AG09319 (cell line): Measurements from ENCODE around the gene TAMM41.
"Not testable (repeated sequence)": the region's sequence is repeated elsewhere in the genome, so short reads cannot be mapped to it uniquely, and the experiment has no call there.

ENCODE experiments used
- DNase-seq: peaks from one replicate; pipeline ENCODE4 v3.0.0-alpha.2; 2010; ENCODE audit warnings: low read depth; ENCODE audit errors: extremely low read depth
- TF ChIP-seq, protein P1 (sequence below): IDR thresholded peaks from 2 replicates; pipeline ENCODE4 v1.5.1; 2011; ENCODE audit warnings: low read depth, mild to moderate bottlenecking, inconsistent platforms, low read length, moderate library complexity

Gene TAMM41, protein sequence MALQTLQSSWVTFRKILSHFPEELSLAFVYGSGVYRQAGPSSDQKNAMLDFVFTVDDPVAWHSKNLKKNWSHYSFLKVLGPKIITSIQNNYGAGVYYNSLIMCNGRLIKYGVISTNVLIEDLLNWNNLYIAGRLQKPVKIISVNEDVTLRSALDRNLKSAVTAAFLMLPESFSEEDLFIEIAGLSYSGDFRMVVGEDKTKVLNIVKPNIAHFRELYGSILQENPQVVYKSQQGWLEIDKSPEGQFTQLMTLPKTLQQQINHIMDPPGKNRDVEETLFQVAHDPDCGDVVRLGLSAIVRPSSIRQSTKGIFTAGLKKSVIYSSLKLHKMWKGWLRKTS

DNA sequence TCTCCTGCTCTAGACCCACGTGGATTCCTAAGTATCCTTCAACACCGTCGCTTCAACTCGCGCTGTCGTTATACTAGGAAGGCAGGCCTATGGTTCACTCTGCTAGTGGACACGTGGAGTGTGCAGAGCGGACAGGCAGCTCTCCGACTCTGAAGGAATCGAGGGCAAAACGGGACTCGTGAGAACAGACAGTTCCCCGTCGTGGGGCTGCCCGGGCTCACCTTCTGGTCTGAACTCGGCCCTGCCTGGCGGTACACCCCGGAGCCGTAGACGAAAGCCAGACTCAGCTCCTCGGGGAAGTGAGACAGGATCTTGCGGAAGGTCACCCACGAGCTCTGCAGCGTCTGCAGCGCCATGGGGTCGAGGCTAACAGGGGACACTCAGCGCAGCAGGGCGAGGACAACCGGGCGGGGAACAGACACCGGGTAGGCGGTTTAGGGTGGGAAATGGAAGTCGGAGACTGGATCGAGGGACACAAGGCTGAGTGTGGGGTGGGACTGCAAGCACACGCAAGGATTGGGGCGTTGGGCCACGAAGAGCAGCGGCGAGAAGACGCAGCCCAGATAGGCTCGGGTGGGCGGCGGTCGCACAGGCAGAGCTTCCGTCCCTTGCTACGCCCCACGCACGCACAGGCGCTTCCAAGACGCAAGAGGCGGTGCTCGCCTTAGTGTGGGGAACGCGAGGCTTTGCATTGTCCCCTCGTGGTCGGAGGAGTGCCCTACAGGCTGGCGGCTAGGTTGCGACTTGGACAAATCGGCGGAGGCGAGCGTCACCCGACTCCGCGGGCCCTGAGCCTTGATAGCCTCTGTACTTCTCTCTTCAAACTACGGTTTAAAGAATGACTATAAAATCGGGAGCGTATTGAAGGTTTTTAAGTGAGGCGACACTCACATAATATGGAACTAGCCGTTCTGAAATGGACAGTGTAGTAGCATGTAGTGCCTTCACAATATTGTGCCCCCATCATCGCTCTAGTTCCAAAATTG, at the start of gene TAMM41:
TAMM41 (minus strand) TSS at position 605 of the 986 bp plus-strand sequence; CDS start at position 356, 249 bp downstream.
- DNase-seq, result peak; percentile 63
- TF ChIP-seq, protein P1, sequence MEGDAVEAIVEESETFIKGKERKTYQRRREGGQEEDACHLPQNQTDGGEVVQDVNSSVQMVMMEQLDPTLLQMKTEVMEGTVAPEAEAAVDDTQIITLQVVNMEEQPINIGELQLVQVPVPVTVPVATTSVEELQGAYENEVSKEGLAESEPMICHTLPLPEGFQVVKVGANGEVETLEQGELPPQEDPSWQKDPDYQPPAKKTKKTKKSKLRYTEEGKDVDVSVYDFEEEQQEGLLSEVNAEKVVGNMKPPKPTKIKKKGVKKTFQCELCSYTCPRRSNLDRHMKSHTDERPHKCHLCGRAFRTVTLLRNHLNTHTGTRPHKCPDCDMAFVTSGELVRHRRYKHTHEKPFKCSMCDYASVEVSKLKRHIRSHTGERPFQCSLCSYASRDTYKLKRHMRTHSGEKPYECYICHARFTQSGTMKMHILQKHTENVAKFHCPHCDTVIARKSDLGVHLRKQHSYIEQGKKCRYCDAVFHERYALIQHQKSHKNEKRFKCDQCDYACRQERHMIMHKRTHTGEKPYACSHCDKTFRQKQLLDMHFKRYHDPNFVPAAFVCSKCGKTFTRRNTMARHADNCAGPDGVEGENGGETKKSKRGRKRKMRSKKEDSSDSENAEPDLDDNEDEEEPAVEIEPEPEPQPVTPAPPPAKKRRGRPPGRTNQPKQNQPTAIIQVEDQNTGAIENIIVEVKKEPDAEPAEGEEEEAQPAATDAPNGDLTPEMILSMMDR, result peak; percentile 82

DNA sequence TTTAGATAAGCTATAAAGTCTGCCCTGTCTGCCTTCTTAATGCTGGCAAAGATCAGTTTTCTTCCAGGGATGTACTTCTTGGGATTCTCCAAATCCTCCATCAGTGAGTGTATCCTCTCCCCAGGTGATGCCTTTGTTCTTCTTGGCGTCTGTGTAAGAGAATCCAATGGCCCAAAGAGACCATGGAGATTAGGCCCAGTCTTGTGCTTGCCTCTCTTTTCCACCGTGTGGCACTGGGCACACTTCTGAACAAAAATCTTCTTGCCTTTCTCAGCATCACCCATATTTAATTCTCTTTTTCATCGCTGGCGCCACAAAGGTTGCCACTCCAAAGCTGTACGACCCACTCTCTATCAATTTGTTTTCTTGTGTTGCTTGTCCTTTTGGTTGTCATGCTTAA, 32.2 kb upstream of the TAMM41 start:
- DNase-seq, result no peak

DNA sequence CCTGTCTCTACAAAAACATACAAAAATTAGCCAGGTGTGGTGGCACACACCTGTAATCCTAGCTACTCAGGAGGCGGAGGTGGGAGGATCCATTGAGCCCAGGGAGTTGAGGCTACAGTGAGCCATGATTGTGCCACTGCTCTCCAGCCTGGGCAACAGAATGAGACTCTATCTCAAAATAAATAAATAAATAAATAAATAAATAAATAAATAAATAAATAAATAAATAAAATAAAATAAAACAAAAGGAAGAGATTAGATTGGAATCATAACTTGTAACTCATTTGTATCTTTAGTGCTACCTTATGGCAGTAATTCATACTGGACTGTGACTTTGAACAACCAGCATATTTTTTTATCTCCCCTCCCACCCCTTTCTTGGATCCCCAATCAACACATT, 28.0 kb upstream of the TAMM41 start:
- not testable (repeated sequence) for DNase-seq

More for the DNA sequence above, 32.2 kb upstream of the TAMM41 start:
- TF ChIP-seq, protein P1, result no peak

DNA sequence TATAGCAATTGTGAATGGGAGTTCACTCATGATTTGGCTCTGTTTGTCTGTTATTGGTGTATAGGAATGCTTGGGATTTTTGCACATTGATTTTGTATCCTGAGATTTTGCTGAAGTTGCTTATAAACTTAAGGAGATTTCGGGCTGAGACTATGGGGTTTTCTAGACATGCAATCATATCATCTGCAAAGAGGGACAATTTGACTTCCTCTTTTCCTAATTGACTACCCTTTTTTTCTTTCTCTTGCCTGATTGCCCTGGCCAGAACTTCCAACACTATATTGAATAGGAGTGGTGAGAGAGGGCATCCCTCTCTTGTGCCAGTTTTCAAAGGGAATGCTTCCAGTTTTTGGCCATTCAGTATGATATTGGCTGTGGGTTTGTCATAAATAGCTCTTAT, 17.1 kb upstream of the TAMM41 start:
- not testable (repeated sequence) for DNase-seq

DNA sequence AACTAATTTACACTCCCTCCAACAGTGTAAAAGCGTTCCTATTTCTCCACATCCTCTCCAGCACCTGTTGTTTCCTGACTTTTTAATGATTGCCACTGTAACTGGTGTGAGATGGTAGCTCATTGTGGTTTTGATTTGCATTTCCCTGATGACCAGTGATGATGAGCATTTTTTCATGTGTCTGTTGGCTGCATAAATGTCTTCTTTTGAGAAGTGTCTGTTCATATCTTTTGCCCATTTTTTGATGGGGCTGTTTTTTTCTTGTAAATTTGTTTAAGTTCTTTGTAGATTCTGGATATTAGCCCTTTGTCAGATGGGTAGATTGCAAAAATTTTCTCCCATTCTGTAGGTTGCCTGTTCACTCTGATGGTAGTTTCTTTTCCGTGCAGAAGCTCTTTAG, 15.9 kb upstream of the TAMM41 start:
- not testable (repeated sequence) for DNase-seq

DNA sequence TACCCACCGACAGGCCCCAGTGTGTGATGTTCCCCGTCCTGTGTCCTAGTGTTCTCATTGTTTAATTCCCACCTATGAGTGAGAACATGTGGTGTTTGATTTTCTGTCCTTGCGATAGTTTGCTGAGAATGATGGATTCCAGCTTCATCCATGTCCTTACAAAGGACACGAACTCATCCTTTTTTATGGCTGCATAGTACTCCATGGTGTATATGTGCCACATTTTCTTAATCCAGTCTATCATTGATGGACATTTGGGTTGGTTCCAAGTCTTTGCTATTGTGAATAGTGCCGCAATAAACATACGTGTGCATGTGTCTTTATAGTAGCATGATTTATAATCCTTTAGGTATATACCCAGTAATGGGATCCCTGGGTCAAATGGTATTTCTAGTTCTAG, 15.5 kb upstream of the TAMM41 start:
- DNase-seq, result not testable (repeated sequence)

DNA sequence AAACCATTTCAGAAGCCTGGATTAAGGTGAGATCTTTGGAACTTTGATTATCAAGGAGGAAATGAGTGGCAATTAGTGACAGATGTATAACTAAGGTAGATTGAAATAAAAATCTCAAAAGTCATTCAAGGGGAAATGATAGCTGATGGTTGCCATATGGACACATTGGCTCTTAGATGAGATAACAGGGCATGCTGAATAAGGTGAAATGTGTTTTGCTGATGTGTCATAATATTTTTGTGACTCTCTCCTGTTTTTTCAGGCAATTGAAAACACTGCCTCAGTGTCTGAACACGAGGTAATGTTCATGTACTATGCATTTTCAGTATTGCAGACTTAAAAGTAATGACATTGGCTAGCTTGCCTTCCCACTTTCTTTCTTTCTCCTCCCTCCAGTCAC, 13.5 kb upstream of the TAMM41 start:
- DNase-seq, result not testable (repeated sequence)

DNA sequence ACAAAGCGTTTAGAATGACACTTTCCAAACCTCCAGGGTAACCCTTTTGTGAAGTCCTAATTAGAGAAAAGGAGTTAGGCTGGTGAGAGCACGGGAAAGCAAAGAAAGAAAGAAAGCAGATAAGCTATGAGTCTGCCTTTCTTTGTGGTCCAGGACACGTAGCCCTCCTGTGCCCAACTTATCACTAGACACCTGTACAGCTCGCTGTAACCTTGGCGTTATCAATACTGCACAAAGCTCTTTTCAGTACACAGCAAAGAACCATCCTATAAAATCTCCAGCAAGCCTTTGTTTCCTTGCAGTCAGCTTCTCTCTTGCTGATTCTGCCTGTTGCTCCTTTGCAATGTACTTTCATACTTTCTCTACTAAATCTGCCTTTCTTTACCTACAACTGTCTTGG, 6.8 kb upstream of the TAMM41 start:
- no peak for DNase-seq
- TF ChIP-seq, protein P1, result no peak

DNA sequence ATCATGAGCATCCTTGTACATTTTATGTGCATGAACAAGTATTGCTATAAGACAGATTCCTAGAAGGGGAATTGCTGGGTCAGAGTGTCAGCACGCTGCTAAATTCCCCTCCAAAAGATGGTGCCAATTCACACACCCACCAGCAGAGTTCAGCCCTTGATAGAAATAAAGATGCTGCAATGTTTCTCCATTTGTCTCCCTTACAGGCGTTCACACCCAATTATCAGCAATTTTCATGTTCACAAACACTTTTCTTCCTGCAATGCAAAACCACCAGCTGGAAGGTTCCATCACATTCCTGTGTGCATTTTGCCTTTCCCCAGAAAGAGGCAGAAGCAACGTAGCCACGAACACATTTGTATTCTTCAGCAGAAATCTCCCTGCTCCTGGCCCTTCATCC, 3.3 kb upstream of the TAMM41 start:
- DNase-seq, result no peak
- TF ChIP-seq, protein P1, result no peak

DNA sequence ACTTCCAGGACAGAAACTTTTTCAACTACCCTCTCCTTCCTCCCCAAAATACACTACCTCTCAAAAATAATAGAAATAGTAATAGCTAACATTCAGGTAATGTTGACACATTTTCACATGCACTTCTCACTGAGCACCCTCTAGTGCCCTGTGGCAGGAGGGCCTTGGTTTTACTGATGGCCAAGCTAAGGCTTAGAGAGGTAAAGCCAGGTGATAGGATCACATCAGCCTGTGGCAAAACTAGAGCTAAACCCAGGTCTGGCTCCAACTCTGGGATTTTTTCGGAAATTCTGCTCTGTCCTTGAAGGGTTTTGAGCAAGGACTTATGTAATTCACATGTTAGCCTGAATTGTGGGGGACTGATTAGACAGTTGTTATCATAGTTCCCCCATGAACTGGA, 922 bp upstream of the TAMM41 start:
- TF ChIP-seq, protein P1, result no peak
- no peak for DNase-seq
